Trophoblast cell (in vitro differentiated cells and primary cell): ENCODE data around the gene TDRD5.
A peak's percentile ranks its signal among the peaks of the same experiment; 100 is the strongest.
"Not testable (repeated sequence)": the region's sequence is repeated elsewhere in the genome, so short reads cannot be mapped to it uniquely, and the experiment has no call there.

ENCODE experiments used
- DNase-seq, 2 donors: peaks; one replicate each; pipeline ENCODE4 v3.0.0-alpha.2; 2016
- H2AFZ ChIP-seq: 2 replicates; pipeline ENCODE4 v1.6.1; 2013; ENCODE audit warnings: low read length, moderate library complexity, mild to moderate bottlenecking; ENCODE audit not compliant: insufficient read depth, poor library complexity
- H2AK5ac ChIP-seq: 2 replicates; pipeline ENCODE4 v1.6.1; 2013; ENCODE audit warnings: mild to moderate bottlenecking, low read length
- H2BK120ac ChIP-seq: 2 replicates; pipeline ENCODE4 v1.6.1; 2013; ENCODE audit warnings: low read length, mild to moderate bottlenecking, moderate library complexity; ENCODE audit not compliant: insufficient read depth, poor library complexity
- H2BK12ac ChIP-seq: 2 replicates; pipeline ENCODE4 v1.6.1; 2013; ENCODE audit warnings: mild to moderate bottlenecking, low read length, moderate library complexity
- H2BK5ac ChIP-seq: 2 replicates; pipeline ENCODE4 v1.6.1; 2013; ENCODE audit warnings: low read length, low read depth, moderate library complexity, mild to moderate bottlenecking; ENCODE audit not compliant: poor library complexity
- H3K14ac ChIP-seq: 2 replicates; pipeline ENCODE4 v1.6.1; 2013; ENCODE audit warnings: mild to moderate bottlenecking, low read length
- H3K18ac ChIP-seq: 2 replicates; pipeline ENCODE4 v1.6.1; 2013; ENCODE audit warnings: mild to moderate bottlenecking, low read length
- H3K23ac ChIP-seq: 2 replicates; pipeline ENCODE4 v1.6.1; 2013; ENCODE audit warnings: low read length
- H3K27ac ChIP-seq: 2 replicates; pipeline ENCODE4 v1.5.1; 2013; ENCODE audit warnings: low read depth, mild to moderate bottlenecking, inconsistent platforms, low read length, moderate library complexity
- H3K27me3 ChIP-seq: 2 replicates; pipeline ENCODE4 v1.6.1; 2013; ENCODE audit warnings: inconsistent platforms, mild to moderate bottlenecking, low read length, moderate library complexity; ENCODE audit not compliant: insufficient read depth
- H3K36me3 ChIP-seq, 2 experiments: 1 replicate in 1 of 2; 2 replicates in 1 of 2; pipeline ENCODE4 v1.6.1; 2013; ENCODE audit warnings: low read length in 2 of 2, mild to moderate bottlenecking in 2 of 2, moderate library complexity in 1 of 2; ENCODE audit not compliant: insufficient read depth in 2 of 2, control insufficient read depth in 1 of 2
- H3K4ac ChIP-seq: 2 replicates; pipeline ENCODE4 v1.6.1; 2013; ENCODE audit warnings: low read depth, mild to moderate bottlenecking, low read length, moderate library complexity
- H3K4me1 ChIP-seq, 2 experiments: 1 replicate in 1 of 2; 2 replicates in 1 of 2; pipeline ENCODE4 v1.6.1; 2013; ENCODE audit warnings: low read length in 2 of 2, mild to moderate bottlenecking in 2 of 2, moderate library complexity in 1 of 2; ENCODE audit not compliant: insufficient read depth in 2 of 2, control insufficient read depth in 1 of 2
- H3K4me2 ChIP-seq: 2 replicates; pipeline ENCODE4 v1.6.1; 2013; ENCODE audit warnings: inconsistent platforms, mild to moderate bottlenecking, low read length, moderate library complexity
- H3K4me3 ChIP-seq: 2 replicates; pipeline ENCODE4 v1.5.1; 2013; ENCODE audit warnings: mild to moderate bottlenecking, low read depth, low read length, inconsistent platforms
- H3K79me1 ChIP-seq: one replicate; pipeline ENCODE4 v1.6.1; 2013; ENCODE audit warnings: low read length
- H3K79me2 ChIP-seq: 2 replicates; pipeline ENCODE4 v1.6.1; 2013; ENCODE audit warnings: low read length, mild to moderate bottlenecking; ENCODE audit not compliant: control insufficient read depth, insufficient read depth, poor library complexity
- H3K9ac ChIP-seq: 2 replicates; pipeline ENCODE4 v1.6.1; 2013; ENCODE audit warnings: mild to moderate bottlenecking, low read length
- H3K9me3 ChIP-seq: 2 replicates; pipeline ENCODE4 v1.6.1; 2013; ENCODE audit warnings: low read depth, mild to moderate bottlenecking, control low read depth, inconsistent platforms, low read length; ENCODE audit not compliant: insufficient read depth
- H4K12ac ChIP-seq: 2 replicates; pipeline ENCODE4 v1.6.1; 2013; ENCODE audit warnings: low read depth, mild to moderate bottlenecking, low read length, moderate library complexity
- H4K8ac ChIP-seq: 2 replicates; pipeline ENCODE4 v1.6.1; 2013; ENCODE audit warnings: low read depth, mild to moderate bottlenecking, low read length, moderate library complexity
- H4K91ac ChIP-seq: one replicate; pipeline ENCODE4 v1.6.1; 2013; ENCODE audit warnings: low read depth, mild to moderate bottlenecking, low read length, moderate library complexity
- WGBS: extraction: QIAGEN DNeasy Blood & Tissue Kit; methylation state at CpG from one replicate; pipeline ENCODE4 v1.1.7; 2013; ENCODE audit warnings: missing lambda C conversion rate; ENCODE audit not compliant: insufficient read length, insufficient coverage; ENCODE audit errors: extremely low coverage; 5-methylcytosine and 5-hydroxymethylcytosine counted together

The TDRD5 gene

GRCh38 chr1:179661018-179661417 is 69.4 kb downstream of the TDRD5 start:
- no peak overlapping the region for H3K4ac ChIP-seq
- no peak overlapping the region for H3K4me3 ChIP-seq
- H3K23ac ChIP-seq, result no peak overlapping the region
- no peaks in the 10 kb centered on the region for H3K9me3 ChIP-seq
- no peaks in the 10 kb centered on the region for H3K79me2 ChIP-seq
- no peak overlapping the region for H4K8ac ChIP-seq
- H3K4me1 ChIP-seq, result no peaks in the 10 kb centered on the region
- H3K18ac ChIP-seq, result no peak overlapping the region
- DNase-seq, result no peak
- no peak overlapping the region for H3K14ac ChIP-seq
- no peak overlapping the region for H4K91ac ChIP-seq
- no peak overlapping the region for H4K12ac ChIP-seq
- H2BK120ac ChIP-seq, result no peak overlapping the region
- H3K4me2 ChIP-seq, result no peak overlapping the region
- H3K79me1 ChIP-seq, result no peaks in the 10 kb centered on the region
- H3K9ac ChIP-seq, result no peak overlapping the region
- H2BK5ac ChIP-seq, result no peak overlapping the region
- no peaks in the 10 kb centered on the region for H3K36me3 ChIP-seq
- no peak overlapping the region for H3K27ac ChIP-seq
- no peak overlapping the region for H2BK12ac ChIP-seq
- no peak overlapping the region for H2AK5ac ChIP-seq
- no peak overlapping the region for H2AFZ ChIP-seq
- no peaks in the 10 kb centered on the region for H3K27me3 ChIP-seq

- H3K27me3 ChIP-seq, result no peaks in the 10 kb centered on the region
- H3K4me2 ChIP-seq, result no peak overlapping the region
- H2BK120ac ChIP-seq, result no peak overlapping the region
- no peak overlapping the region for H2AK5ac ChIP-seq
- no peak overlapping the region for H2BK12ac ChIP-seq
- no peaks in the 10 kb centered on the region for H3K79me1 ChIP-seq
- H3K9me3 ChIP-seq, result no peaks in the 10 kb centered on the region
- no peak overlapping the region for H3K27ac ChIP-seq
- no peak overlapping the region for H4K91ac ChIP-seq
- H2BK5ac ChIP-seq, result no peak overlapping the region
- no peaks in the 10 kb centered on the region for H3K79me2 ChIP-seq
- no peaks in the 10 kb centered on the region for H3K36me3 ChIP-seq
- no peak overlapping the region for H3K23ac ChIP-seq
- no peak overlapping the region for H3K14ac ChIP-seq
- no peaks in the 10 kb centered on the region for H3K4me1 ChIP-seq
- H3K18ac ChIP-seq, result no peak overlapping the region
- no peak overlapping the region for H3K9ac ChIP-seq
- H4K12ac ChIP-seq, result no peak overlapping the region
- H2AFZ ChIP-seq, result no peak overlapping the region
- no peak overlapping the region for H4K8ac ChIP-seq
- WGBS, result no CpG with 5 or more reads among the region's 3 CpGs
- DNase-seq, result no peak
- H3K4me3 ChIP-seq, result no peak overlapping the region
- H3K4ac ChIP-seq, result no peak overlapping the region
Observed at GRCh38 chr1:179663810-179664209, 72.2 kb downstream of the TDRD5 start.

GRCh38 chr1:179677882-179678281 is 86.2 kb downstream of the TDRD5 start:
- Histone ChIP-seq H3K4ac (no peak overlapping the region), H4K12ac (no peak overlapping the region), H3K9ac (no peak overlapping the region), H3K18ac (peak overlapping the region; percentile 45), H3K4me2 (no peak overlapping the region), H3K79me2 (no peaks in the 10 kb centered on the region), H2BK5ac (no peak overlapping the region), H3K27ac (no peak overlapping the region), H3K36me3 (no peaks in the 10 kb centered on the region), H2AFZ (no peak overlapping the region), H3K4me3 (no peak overlapping the region), H2BK120ac (no peak overlapping the region), H3K79me1 (no peaks in the 10 kb centered on the region), H4K91ac (no peak overlapping the region), H3K4me1 (peaks cover 0 to 3% of the 10 kb centered on the region in 2 experiments), H3K14ac (no peak overlapping the region), H3K27me3 (no peaks in the 10 kb centered on the region), H3K23ac (no peak overlapping the region), H2AK5ac (no peak overlapping the region), H2BK12ac (no peak overlapping the region), H3K9me3 (no peaks in the 10 kb centered on the region), H4K8ac (no peak overlapping the region)
- no CpG with 5 or more reads among the region's 6 CpGs for WGBS
- DNase-seq, result peak; percentile 29 to 37

GRCh38 chr1:179694530-179694929 is 102.9 kb downstream of the TDRD5 start:
- H3K79me2 ChIP-seq, H2BK5ac ChIP-seq, H2AK5ac ChIP-seq, H3K4me1 ChIP-seq, H3K9me3 ChIP-seq, H3K27ac ChIP-seq, H4K91ac ChIP-seq, H3K79me1 ChIP-seq, H3K4me2 ChIP-seq, H3K36me3 ChIP-seq, H3K14ac ChIP-seq, H3K23ac ChIP-seq, DNase-seq, H3K27me3 ChIP-seq, H4K8ac ChIP-seq, H2BK12ac ChIP-seq, H3K4ac ChIP-seq, H3K9ac ChIP-seq, H3K4me3 ChIP-seq, H2AFZ ChIP-seq, H3K18ac ChIP-seq, H2BK120ac ChIP-seq, H4K12ac ChIP-seq: not testable (repeated sequence)
- WGBS, result no CpG with 5 or more reads among the region's 6 CpGs
